ENCODE data around the gene NME3. TPM values are rescaled to one million over a fixed set of nuclear protein-coding genes. Genes with fewer than 3 reads are reported as not detected.

NME3 gene
- total and polyA plus RNA-seq, 2 of the 13 experiments (the other 11 are each of a cell fraction or from before 2014, with no cell fraction given) = 10.4 to 15.9 TPM

DNA sequence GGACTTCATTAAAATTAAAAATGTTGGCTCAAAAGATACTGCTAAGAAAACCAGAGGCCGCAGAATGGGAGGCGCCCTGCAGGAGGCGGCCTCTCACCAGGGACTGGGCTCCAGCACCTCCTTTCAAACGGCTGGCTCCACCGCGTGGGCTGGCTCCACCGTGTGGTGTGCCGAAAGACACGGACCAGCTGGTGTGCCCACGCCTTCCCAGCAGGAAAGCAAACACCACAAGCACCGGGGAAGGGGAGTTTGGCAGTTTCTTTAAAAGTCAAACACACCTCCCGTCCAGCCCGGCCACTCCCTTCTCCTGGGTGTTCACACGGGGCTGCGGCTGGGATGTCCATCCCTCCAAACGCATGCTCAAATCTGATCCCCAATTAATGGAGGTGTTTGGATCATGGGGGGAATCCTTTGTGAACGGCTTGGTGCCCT is 41.4 kb upstream of the NME3 start (continued):
- TF ChIP-seq NRL (CRISPR knock-in tag; IDR thresholded peaks at IDR 0.05; ENCODE audit: borderline replicate concordance) = peak; percentile 72
- no peak for TF ChIP-seq MIXL1 (CRISPR knock-in tag; IDR thresholded peaks at IDR 0.05)
- TF ChIP-seq, protein P1, sequence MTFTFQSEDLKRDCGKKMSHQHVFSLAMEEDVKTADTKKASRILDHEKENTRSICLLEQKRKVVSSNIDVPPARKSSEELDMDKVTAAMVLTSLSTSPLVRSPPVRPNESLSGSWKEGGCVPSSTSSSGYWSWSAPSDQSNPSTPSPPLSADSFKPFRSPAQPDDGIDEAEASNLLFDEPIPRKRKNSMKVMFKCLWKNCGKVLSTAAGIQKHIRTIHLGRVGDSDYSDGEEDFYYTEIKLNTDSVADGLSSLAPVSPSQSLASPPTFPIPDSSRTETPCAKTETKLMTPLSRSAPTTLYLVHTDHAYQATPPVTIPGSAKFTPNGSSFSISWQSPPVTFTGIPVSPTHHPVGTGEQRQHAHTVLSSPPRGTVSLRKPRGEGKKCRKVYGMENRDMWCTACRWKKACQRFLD (CRISPR knock-in tag; IDR thresholded peaks at IDR 0.05; ENCODE audit: borderline replicate concordance) = no peak
- TF ChIP-seq PHF5A (CRISPR knock-in tag; IDR thresholded peaks at IDR 0.05; ENCODE audit: low read depth, unreplicated experiment) = no peak
- TF ChIP-seq MAF1 (CRISPR knock-in tag; IDR thresholded peaks at IDR 0.05; ENCODE audit: borderline replicate concordance) = no peak
- TF ChIP-seq, protein P2, sequence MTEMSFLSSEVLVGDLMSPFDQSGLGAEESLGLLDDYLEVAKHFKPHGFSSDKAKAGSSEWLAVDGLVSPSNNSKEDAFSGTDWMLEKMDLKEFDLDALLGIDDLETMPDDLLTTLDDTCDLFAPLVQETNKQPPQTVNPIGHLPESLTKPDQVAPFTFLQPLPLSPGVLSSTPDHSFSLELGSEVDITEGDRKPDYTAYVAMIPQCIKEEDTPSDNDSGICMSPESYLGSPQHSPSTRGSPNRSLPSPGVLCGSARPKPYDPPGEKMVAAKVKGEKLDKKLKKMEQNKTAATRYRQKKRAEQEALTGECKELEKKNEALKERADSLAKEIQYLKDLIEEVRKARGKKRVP (CRISPR knock-in tag; IDR thresholded peaks at IDR 0.05) = no peak
- TF ChIP-seq, protein P3, sequence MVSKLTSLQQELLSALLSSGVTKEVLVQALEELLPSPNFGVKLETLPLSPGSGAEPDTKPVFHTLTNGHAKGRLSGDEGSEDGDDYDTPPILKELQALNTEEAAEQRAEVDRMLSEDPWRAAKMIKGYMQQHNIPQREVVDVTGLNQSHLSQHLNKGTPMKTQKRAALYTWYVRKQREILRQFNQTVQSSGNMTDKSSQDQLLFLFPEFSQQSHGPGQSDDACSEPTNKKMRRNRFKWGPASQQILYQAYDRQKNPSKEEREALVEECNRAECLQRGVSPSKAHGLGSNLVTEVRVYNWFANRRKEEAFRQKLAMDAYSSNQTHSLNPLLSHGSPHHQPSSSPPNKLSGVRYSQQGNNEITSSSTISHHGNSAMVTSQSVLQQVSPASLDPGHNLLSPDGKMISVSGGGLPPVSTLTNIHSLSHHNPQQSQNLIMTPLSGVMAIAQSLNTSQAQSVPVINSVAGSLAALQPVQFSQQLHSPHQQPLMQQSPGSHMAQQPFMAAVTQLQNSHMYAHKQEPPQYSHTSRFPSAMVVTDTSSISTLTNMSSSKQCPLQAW (CRISPR knock-in tag; IDR thresholded peaks at IDR 0.05) = 0 out of 2 replicates have a peak, but pooled peaks have one; percentile 44
- no peak for TF ChIP-seq ZBTB1 (CRISPR knock-in tag; IDR thresholded peaks at IDR 0.05; ENCODE audit: borderline replicate concordance)
- TF ChIP-seq PITX1 (CRISPR knock-in tag; IDR thresholded peaks at IDR 0.05) = no peak
- TF ChIP-seq, protein P4, sequence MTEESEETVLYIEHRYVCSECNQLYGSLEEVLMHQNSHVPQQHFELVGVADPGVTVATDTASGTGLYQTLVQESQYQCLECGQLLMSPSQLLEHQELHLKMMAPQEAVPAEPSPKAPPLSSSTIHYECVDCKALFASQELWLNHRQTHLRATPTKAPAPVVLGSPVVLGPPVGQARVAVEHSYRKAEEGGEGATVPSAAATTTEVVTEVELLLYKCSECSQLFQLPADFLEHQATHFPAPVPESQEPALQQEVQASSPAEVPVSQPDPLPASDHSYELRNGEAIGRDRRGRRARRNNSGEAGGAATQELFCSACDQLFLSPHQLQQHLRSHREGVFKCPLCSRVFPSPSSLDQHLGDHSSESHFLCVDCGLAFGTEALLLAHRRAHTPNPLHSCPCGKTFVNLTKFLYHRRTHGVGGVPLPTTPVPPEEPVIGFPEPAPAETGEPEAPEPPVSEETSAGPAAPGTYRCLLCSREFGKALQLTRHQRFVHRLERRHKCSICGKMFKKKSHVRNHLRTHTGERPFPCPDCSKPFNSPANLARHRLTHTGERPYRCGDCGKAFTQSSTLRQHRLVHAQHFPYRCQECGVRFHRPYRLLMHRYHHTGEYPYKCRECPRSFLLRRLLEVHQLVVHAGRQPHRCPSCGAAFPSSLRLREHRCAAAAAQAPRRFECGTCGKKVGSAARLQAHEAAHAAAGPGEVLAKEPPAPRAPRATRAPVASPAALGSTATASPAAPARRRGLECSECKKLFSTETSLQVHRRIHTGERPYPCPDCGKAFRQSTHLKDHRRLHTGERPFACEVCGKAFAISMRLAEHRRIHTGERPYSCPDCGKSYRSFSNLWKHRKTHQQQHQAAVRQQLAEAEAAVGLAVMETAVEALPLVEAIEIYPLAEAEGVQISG (CRISPR knock-in tag; IDR thresholded peaks at IDR 0.05) = peak; percentile 50; the same call in 1 of the 2 replicates
- TF ChIP-seq BCL6 (CRISPR knock-in tag; IDR thresholded peaks at IDR 0.05) = peak; percentile 41; the same call in 1 of the 2 replicates
- no peak for TF ChIP-seq XBP1 (CRISPR knock-in tag; IDR thresholded peaks at IDR 0.05)
- TF ChIP-seq CENPT (CRISPR knock-in tag; IDR thresholded peaks at IDR 0.05; ENCODE audit: low read depth) = no peak
- TF ChIP-seq, protein P5, sequence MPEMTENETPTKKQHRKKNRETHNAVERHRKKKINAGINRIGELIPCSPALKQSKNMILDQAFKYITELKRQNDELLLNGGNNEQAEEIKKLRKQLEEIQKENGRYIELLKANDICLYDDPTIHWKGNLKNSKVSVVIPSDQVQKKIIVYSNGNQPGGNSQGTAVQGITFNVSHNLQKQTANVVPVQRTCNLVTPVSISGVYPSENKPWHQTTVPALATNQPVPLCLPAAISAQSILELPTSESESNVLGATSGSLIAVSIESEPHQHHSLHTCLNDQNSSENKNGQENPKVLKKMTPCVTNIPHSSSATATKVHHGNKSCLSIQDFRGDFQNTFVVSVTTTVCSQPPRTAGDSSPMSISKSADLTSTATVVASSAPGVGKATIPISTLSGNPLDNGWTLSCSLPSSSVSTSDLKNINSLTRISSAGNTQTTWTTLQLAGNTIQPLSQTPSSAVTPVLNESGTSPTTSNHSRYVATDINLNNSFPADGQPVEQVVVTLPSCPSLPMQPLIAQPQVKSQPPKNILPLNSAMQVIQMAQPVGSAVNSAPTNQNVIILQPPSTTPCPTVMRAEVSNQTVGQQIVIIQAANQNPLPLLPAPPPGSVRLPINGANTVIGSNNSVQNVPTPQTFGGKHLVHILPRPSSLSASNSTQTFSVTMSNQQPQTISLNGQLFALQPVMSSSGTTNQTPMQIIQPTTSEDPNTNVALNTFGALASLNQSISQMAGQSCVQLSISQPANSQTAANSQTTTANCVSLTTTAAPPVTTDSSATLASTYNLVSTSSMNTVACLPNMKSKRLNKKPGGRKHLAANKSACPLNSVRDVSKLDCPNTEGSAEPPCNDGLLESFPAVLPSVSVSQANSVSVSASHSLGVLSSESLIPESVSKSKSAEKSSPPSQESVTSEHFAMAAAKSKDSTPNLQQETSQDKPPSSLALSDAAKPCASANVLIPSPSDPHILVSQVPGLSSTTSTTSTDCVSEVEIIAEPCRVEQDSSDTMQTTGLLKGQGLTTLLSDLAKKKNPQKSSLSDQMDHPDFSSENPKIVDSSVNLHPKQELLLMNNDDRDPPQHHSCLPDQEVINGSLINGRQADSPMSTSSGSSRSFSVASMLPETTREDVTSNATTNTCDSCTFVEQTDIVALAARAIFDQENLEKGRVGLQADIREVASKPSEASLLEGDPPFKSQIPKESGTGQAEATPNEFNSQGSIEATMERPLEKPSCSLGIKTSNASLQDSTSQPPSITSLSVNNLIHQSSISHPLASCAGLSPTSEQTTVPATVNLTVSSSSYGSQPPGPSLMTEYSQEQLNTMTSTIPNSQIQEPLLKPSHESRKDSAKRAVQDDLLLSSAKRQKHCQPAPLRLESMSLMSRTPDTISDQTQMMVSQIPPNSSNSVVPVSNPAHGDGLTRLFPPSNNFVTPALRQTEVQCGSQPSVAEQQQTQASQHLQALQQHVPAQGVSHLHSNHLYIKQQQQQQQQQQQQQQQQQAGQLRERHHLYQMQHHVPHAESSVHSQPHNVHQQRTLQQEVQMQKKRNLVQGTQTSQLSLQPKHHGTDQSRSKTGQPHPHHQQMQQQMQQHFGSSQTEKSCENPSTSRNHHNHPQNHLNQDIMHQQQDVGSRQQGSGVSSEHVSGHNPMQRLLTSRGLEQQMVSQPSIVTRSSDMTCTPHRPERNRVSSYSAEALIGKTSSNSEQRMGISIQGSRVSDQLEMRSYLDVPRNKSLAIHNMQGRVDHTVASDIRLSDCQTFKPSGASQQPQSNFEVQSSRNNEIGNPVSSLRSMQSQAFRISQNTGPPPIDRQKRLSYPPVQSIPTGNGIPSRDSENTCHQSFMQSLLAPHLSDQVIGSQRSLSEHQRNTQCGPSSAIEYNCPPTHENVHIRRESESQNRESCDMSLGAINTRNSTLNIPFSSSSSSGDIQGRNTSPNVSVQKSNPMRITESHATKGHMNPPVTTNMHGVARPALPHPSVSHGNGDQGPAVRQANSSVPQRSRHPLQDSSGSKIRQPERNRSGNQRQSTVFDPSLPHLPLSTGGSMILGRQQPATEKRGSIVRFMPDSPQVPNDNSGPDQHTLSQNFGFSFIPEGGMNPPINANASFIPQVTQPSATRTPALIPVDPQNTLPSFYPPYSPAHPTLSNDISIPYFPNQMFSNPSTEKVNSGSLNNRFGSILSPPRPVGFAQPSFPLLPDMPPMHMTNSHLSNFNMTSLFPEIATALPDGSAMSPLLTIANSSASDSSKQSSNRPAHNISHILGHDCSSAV (CRISPR knock-in tag; IDR thresholded peaks at IDR 0.05; ENCODE audit: borderline replicate concordance) = no peak
- TF ChIP-seq ZNF737 (CRISPR knock-in tag; IDR thresholded peaks at IDR 0.05; ENCODE audit: borderline replicate concordance) = no peak

Measured in HepG2 (cell line).